Karpas-422 (cell line): ENCODE measurements around the gene NIP7. TPM values are rescaled to one million over a fixed set of nuclear protein-coding genes. Genes with fewer than 3 reads are reported as not detected.

Experiments used
- DNase-seq: peaks from one replicate; pipeline ENCODE4 v3.0.0-alpha.2; 2015
- H2AFZ ChIP-seq: fragments of 200-600 bp; sonication (generic); 2 replicates; pipeline ENCODE4 v1.6.1; 2014; ENCODE audit warnings: antibody characterized with exemption, low read length, mixed read lengths
- H3K27ac ChIP-seq: fragments of 200-600 bp; sonication (generic); 2 replicates; pipeline ENCODE4 v1.5.1; 2014; ENCODE audit warnings: mild to moderate bottlenecking, low read length, moderate library complexity
- H3K27me3 ChIP-seq: fragments of 200-600 bp; sonication (generic); 2 replicates; pipeline ENCODE4 v1.6.1; 2014; ENCODE audit warnings: low read length, mixed read lengths
- H3K36me3 ChIP-seq: fragments of 200-600 bp; sonication (generic); 2 replicates; pipeline ENCODE4 v1.6.1; 2014; ENCODE audit warnings: low read length, mixed read lengths; ENCODE audit not compliant: insufficient read depth
- H3K4me1 ChIP-seq: fragments of 200-600 bp; sonication (generic); 2 replicates; pipeline ENCODE4 v1.6.1; 2014; ENCODE audit warnings: mild to moderate bottlenecking, low read length, mixed read lengths
- H3K4me2 ChIP-seq: fragments of 200-600 bp; sonication (generic); 2 replicates; pipeline ENCODE4 v1.6.1; 2014; ENCODE audit warnings: low read length, low read depth, mild to moderate bottlenecking; ENCODE audit not compliant: poor library complexity, severe bottlenecking
- H3K4me3 ChIP-seq: fragments of 200-600 bp; sonication (generic); 2 replicates; pipeline ENCODE4 v1.5.1; 2014; ENCODE audit warnings: mild to moderate bottlenecking, antibody characterized with exemption, low read length, mixed read lengths
- H3K79me2 ChIP-seq: fragments of 200-600 bp; sonication (generic); 2 replicates; pipeline ENCODE4 v1.6.1; 2014; ENCODE audit warnings: mild to moderate bottlenecking, low read length, mixed read lengths
- H3K9ac ChIP-seq: fragments of 200-600 bp; sonication (generic); 2 replicates; pipeline ENCODE4 v1.6.0; 2014; ENCODE audit warnings: low read length
- H3K9me2 ChIP-seq: fragments of 200-600 bp; sonication (generic), shearing (Covaris generic); replicated peaks from 2 replicates; pipeline ENCODE4 v1.6.0; 2014; ENCODE audit warnings: mild to moderate bottlenecking, low read length, moderate library complexity; ENCODE audit not compliant: insufficient read depth
- H3K9me3 ChIP-seq: fragments of 300-700, 200-600 bp; sonication (generic); 2 replicates; pipeline ENCODE4 v1.6.1; 2014; ENCODE audit warnings: low read length, mixed read lengths
- H4K20me1 ChIP-seq: fragments of 200-600 bp; sonication (generic); 2 replicates; pipeline ENCODE4 v1.6.1; 2014; ENCODE audit warnings: mild to moderate bottlenecking, antibody characterized with exemption, low read length, low read depth; ENCODE audit not compliant: insufficient read depth
- total RNA-seq: library from RNA; depleted of rRNA; stranded (reverse); fragments of >200 nt; shearing (Covaris generic); gene quantifications from 2 replicates; pipeline ENCODE4 v1.2.3, GENCODE V29; 2014; ENCODE audit warnings: low replicate concordance

NIP7 gene
- total RNA-seq, 1 experiment from 2014 or later, result 24.4 TPM

DNA sequence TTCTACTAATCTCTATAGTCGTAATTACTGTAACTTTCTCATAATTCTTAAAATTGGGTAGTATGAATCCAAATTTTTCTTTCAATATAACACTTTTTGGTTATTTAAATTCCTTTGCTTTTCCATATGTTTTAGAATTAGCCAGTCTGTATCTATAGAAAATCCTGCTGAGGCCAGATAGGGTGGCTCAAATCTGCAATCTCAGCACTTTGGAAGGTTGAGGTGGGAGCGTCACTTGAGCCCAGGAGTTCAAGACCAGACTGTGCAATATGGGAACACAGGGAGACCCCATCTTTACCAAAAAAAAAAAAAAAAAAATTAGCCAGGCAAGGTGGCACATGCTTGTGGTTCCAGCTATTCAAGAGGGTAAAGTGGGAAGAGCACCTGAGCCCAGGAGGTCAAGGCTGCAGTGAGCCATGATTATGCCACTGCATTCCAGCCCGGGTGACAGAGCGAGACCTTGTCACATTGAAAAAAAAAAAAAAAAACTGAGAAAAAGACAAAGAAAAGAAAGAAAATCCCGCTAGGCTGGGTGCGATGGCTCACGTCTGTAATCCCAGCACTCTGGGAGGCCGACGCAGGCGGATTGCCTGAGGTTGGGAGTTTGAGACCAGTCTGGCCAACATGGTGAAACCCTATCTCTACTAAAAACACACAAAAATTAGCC lies 37.0 kb downstream of the NIP7 start:
- DNase-seq, result no peak
- Histone ChIP-seq H3K9me2 (no peaks in the 10 kb centered on the region), H4K20me1 (no peaks in the 10 kb centered on the region), H3K4me2 (no peak overlapping the region), H2AFZ (no peak overlapping the region), H3K27ac (no peak overlapping the region), H3K4me3 (no peak overlapping the region), H3K4me1 (no peaks in the 10 kb centered on the region), H3K9ac (no peak overlapping the region), H3K36me3 (peaks cover 44% of the 10 kb centered on the region), H3K79me2 (peaks cover 66% of the 10 kb centered on the region), H3K9me3 (no peaks in the 10 kb centered on the region), H3K27me3 (no peaks in the 10 kb centered on the region)

- Histone ChIP-seq H3K4me2 (no peak overlapping the region), H2AFZ (no peak overlapping the region), H3K27ac (no peak overlapping the region), H3K4me1 (peaks cover 3% of the 10 kb centered on the region; the same call in 1 of the 2 replicates), H3K36me3 (peaks cover 51% of the 10 kb centered on the region), H4K20me1 (no peaks in the 10 kb centered on the region), H3K9ac (no peak overlapping the region), H3K9me3 (no peaks in the 10 kb centered on the region), H3K79me2 (peaks cover 70% of the 10 kb centered on the region), H3K27me3 (no peaks in the 10 kb centered on the region), H3K4me3 (no peak overlapping the region), H3K9me2 (no peaks in the 10 kb centered on the region)
- no peak for DNase-seq
These were observed 38.5 kb downstream of the NIP7 start for GRCh38 chr16:69378036-69378435.

DNA sequence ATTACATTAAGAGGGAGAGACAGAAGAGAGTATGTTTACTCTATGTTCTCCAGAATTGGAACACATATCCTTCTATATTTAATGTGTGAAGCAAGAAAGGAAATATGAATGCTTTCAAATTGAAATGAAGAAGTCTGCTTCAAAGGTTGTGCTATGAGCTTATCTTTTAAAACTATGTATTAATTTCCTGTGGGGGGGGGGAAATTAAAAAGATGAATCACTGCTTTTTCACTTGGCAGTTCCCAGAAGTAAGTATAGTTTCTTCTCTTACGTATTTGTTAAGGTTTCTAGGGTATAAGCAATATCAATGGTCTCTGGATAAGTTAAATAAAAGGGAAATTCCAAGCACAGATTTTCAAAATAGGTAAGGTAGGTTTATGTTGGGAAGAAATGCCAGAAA lies 39.2 kb downstream of the NIP7 start:
- Histone ChIP-seq H3K9me3 (no peaks in the 10 kb centered on the region), H3K27me3 (no peaks in the 10 kb centered on the region), H2AFZ (no peak overlapping the region), H4K20me1 (no peaks in the 10 kb centered on the region), H3K4me3 (no peak overlapping the region), H3K4me1 (peaks cover 10% of the 10 kb centered on the region), H3K9me2 (no peaks in the 10 kb centered on the region), H3K9ac (no peak overlapping the region), H3K79me2 (peaks cover 73% of the 10 kb centered on the region), H3K4me2 (no peak overlapping the region), H3K36me3 (peaks cover 59% of the 10 kb centered on the region), H3K27ac (no peak overlapping the region)
- no peak for DNase-seq

- peaks cover 6% of the 10 kb centered on the region; the same call in 1 of the 2 replicates for H4K20me1 ChIP-seq
- no peak overlapping the region for H3K27ac ChIP-seq
- peaks cover 23% of the 10 kb centered on the region for H3K4me1 ChIP-seq
- no peak overlapping the region for H3K4me2 ChIP-seq
- no peak overlapping the region for H3K4me3 ChIP-seq
- H2AFZ ChIP-seq, result no peak overlapping the region
- H3K9me2 ChIP-seq, result no peaks in the 10 kb centered on the region
- H3K79me2 ChIP-seq, result peaks cover 75% of the 10 kb centered on the region
- peaks cover 59% of the 10 kb centered on the region for H3K36me3 ChIP-seq
- no peak for DNase-seq
- no peak overlapping the region for H3K9ac ChIP-seq
- H3K27me3 ChIP-seq, result no peaks in the 10 kb centered on the region
- H3K9me3 ChIP-seq, result no peaks in the 10 kb centered on the region
These were observed 41.7 kb downstream of the NIP7 start for GRCh38 chr16:69381231-69381630.

GRCh38 chr16:69382421-69382820 lies 42.8 kb downstream of the NIP7 start:
- no peak overlapping the region for H3K9ac ChIP-seq
- no peak for DNase-seq
- H3K27me3 ChIP-seq, result no peaks in the 10 kb centered on the region
- H3K9me2 ChIP-seq, result no peaks in the 10 kb centered on the region; the same call in 1 of the 2 replicates
- H3K4me1 ChIP-seq, result peaks cover 27% of the 10 kb centered on the region
- H3K79me2 ChIP-seq, result peaks cover 71% of the 10 kb centered on the region
- no peak overlapping the region for H2AFZ ChIP-seq
- H3K36me3 ChIP-seq, result peaks cover 58% of the 10 kb centered on the region
- no peak overlapping the region for H3K4me2 ChIP-seq
- H3K9me3 ChIP-seq, result no peaks in the 10 kb centered on the region
- no peak overlapping the region for H3K27ac ChIP-seq
- peaks cover 6% of the 10 kb centered on the region; the same call in 1 of the 2 replicates for H4K20me1 ChIP-seq
- no peak overlapping the region for H3K4me3 ChIP-seq

- DNase-seq, result no peak
- Histone ChIP-seq H3K36me3 (peaks cover 40% of the 10 kb centered on the region), H3K9ac (peak overlapping the region; percentile 76), H3K4me1 (peaks cover 27% of the 10 kb centered on the region), H4K20me1 (peaks cover 6% of the 10 kb centered on the region; the same call in 1 of the 2 replicates), H3K4me2 (peak overlapping the region; percentile 75), H3K9me3 (no peaks in the 10 kb centered on the region), H3K79me2 (peaks cover 52% of the 10 kb centered on the region), H3K9me2 (no peaks in the 10 kb centered on the region; the same call in 1 of the 2 replicates), H2AFZ (no peak overlapping the region), H3K27me3 (no peaks in the 10 kb centered on the region), H3K4me3 (peak overlapping the region; percentile 71), H3K27ac (peak overlapping the region; percentile 90)
These were observed 45.4 kb downstream of the NIP7 start for GRCh38 chr16:69384974-69385373.

DNA sequence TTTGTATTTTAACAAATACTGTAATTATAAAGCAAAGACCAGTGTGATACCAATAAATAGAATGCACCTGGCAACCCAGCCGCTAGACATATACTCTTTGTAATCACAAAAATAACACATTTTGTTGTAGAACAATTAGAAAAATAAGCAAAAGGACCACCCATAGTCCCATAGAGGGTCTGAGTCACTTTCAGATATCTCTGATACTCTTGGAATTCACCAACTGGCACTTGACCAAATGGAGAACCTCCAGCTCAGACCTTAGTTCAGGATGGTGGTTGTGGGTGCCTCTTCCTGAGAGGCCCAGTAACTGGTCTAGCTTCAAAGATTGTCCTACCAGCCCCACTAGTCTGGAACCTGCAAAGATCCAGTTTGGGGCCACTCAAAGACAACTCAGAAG lies 47.0 kb downstream of the NIP7 start:
- Histone ChIP-seq H3K9ac (0 out of 2 replicates have a peak overlapping the region, but pooled peaks have one; percentile 76), H2AFZ (peak overlapping the region; percentile 82; the same call in 1 of the 2 replicates), H3K79me2 (peaks cover 39% of the 10 kb centered on the region), H3K4me3 (peak overlapping the region; percentile 71), H3K27me3 (no peaks in the 10 kb centered on the region), H3K9me3 (no peaks in the 10 kb centered on the region), H4K20me1 (peaks cover 6% of the 10 kb centered on the region; the same call in 1 of the 2 replicates), H3K27ac (no peak overlapping the region), H3K36me3 (peaks cover 29% of the 10 kb centered on the region), H3K4me2 (peak overlapping the region; percentile 69), H3K4me1 (peaks cover 27% of the 10 kb centered on the region), H3K9me2 (no peaks in the 10 kb centered on the region; the same call in 1 of the 2 replicates)
- no peak for DNase-seq
